ENCODE measurements around the gene ENOSF1.

ENOSF1 gene

GRCh38 chr18:671405-671804, 41.0 kb downstream of the ENOSF1 start:
- DNase-seq = no peak

GRCh38 chr18:670522-670921, 41.9 kb downstream of the ENOSF1 start:
- DNase-seq = no peak

- no peak for DNase-seq
These were observed 43.4 kb downstream of the ENOSF1 start for GRCh38 chr18:669077-669476.

- DNase-seq = no peak
These were observed 44.2 kb downstream of the ENOSF1 start for GRCh38 chr18:668260-668659.

- no peak for DNase-seq
These were observed 45.8 kb downstream of the ENOSF1 start for GRCh38 chr18:666628-667027.

- no peak for DNase-seq
These were observed 46.3 kb downstream of the ENOSF1 start for GRCh38 chr18:666177-666576.

GRCh38 chr18:662197-662596, 50.2 kb downstream of the ENOSF1 start:
- no peak for DNase-seq

- no peak for DNase-seq
These were observed 52.8 kb downstream of the ENOSF1 start for GRCh38 chr18:659597-659996.

- no peak for DNase-seq
These were observed 53.4 kb downstream of the ENOSF1 start for GRCh38 chr18:658947-659533.

- peak in 3 of 4 experiments; percentile 4 to 25 (median 4) for DNase-seq
These were observed 54.2 kb downstream of the ENOSF1 start for GRCh38 chr18:658001-658946.

- peak in 1 of 4 experiments; percentile 5 for DNase-seq
These were observed 55.0 kb downstream of the ENOSF1 start, which contains the start of gene TYMS for GRCh38 chr18:657311-658000. Gene TYMS, plus strand, starts transcription at chr18:657653. Its CDS starts 90 bp downstream, at chr18:657743.

GRCh38 chr18:655445-655844, 57.0 kb downstream of the ENOSF1 start:
- no peak for DNase-seq

- DNase-seq = no peak
These were observed 57.8 kb downstream of the ENOSF1 start for GRCh38 chr18:654601-655000.

- no peak for DNase-seq
These were observed 58.9 kb downstream of the ENOSF1 start for GRCh38 chr18:653512-653911.

GRCh38 chr18:652131-652530, 60.3 kb downstream of the ENOSF1 start:
- no peak for DNase-seq

GRCh38 chr18:650428-650858, 62.0 kb downstream of the ENOSF1 start:
- DNase-seq = no peak

GRCh38 chr18:649341-649740, 63.1 kb downstream of the ENOSF1 start:
- no peak for DNase-seq

- DNase-seq = no peak
These were observed 65.1 kb downstream of the ENOSF1 start for GRCh38 chr18:647304-647703.

- DNase-seq = no peak
These were observed 67.9 kb downstream of the ENOSF1 start for GRCh38 chr18:644395-645004.

- no peak for DNase-seq
These were observed 71.2 kb downstream of the ENOSF1 start for GRCh38 chr18:641224-641623.

- DNase-seq = no peak
These were observed 77.3 kb downstream of the ENOSF1 start for GRCh38 chr18:635171-635570.

GRCh38 chr18:634551-635045, 77.8 kb downstream of the ENOSF1 start:
- DNase-seq = no peak

- DNase-seq = no peak
These were observed 80.9 kb downstream of the ENOSF1 start for GRCh38 chr18:631560-631959.

All from activated CD4-positive, CD25-positive, alpha-beta regulatory T cell (primary cell).